ENCODE results near the gene USP36. TPM values are rescaled to one million over a fixed set of nuclear protein-coding genes. Genes with fewer than 3 reads are reported as not detected.

Gene USP36
- total RNA-seq, 2 experiments from 2014 or later, result 79.0 to 92.9 TPM

DNA sequence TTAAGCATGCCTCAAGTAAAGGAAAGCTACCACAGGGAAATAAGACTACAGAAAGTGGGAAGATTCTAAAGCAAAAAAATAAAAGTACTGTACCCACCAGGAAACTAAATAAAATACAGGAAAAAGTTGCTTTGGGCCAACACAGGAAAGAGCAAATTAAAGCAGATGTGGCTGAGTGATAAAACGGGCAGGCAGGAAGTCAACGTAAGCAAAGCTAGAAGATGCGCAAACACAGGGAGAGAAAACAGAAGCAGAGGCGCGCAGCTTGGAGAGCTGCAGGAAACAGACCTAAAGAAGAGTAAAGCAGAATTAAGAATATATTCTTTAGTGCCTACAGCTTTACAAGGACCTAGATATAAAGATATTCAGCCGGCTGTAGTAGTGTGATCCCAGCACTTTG is 21.7 kb downstream of the USP36 start:
- DNase-seq, result peak; percentile 80
- H3K4me3 Mint-ChIP-seq, result peak overlapping the region; percentile 65
- CTCF ChIA-PET, result interaction anchor here (0.5 to 5.1 kb wide), 11 partner anchors 10 to 83 kb away, joined by 3 to 16 read pairs (median 4); no protein-coding TSS in a partner anchor
- peaks cover 66% of the 10 kb centered on the region for H3K4me1 Mint-ChIP-seq
- H3K27me3 Mint-ChIP-seq, result no peaks in the 10 kb centered on the region
- POLR2A ChIA-PET, result interaction anchor here (0.6 to 1.2 kb wide), 2 partner anchors 14 to 69 kb away, joined by 5 to 8 read pairs; no protein-coding TSS in a partner anchor
- no peaks in the 10 kb centered on the region for H3K9me3 Mint-ChIP-seq
- peaks cover 85% of the 10 kb centered on the region for H3K36me3 Mint-ChIP-seq (ENCODE audit: low read depth)
- peak overlapping the region; percentile 91 for H3K27ac Mint-ChIP-seq

DNA sequence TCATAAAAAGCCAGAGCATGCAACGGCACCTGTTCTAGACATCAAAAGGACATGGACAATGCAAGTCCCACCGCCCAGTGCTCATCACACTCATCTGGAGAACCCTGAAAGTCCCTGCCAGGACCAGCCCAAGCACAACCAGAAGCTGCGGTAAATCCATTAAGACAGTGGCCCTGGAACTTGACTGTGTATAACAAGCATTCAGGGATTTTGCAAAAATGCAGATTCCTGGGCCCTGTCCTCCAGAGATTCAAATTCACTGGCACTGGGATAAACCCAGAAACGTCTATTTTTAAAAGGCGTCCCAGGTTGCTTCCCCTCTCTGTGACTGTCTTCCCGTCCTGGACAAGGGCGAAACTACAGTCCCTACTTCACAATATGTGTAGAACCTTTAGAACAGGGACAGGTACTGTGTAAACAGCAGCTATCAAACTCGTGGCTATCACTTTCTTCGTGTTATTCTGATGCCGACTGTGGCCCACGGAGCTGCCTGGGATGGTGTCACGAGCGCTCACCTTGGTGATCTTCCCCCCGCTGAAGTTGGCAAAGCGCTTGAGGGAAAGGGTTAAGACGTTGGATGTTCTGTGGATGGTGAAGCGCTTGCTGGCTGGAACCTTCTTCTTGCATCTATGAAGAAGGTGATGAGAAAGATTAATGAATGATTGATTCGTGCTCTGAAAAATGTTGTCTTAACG is 22.3 kb downstream of the USP36 start:
- no peaks in the 10 kb centered on the region for H3K9me3 Mint-ChIP-seq
- H3K27ac Mint-ChIP-seq, result peak overlapping the region; percentile 91
- POLR2A ChIA-PET, result no interaction called here
- CTCF ChIA-PET, result interaction anchor here (0.9 to 5.1 kb wide), 6 partner anchors 11 to 33 kb away, joined by 3 to 16 read pairs (median 4); no protein-coding TSS in a partner anchor
- DNase-seq, result no peak
- peaks cover 82% of the 10 kb centered on the region for H3K36me3 Mint-ChIP-seq (ENCODE audit: low read depth)
- peaks cover 66% of the 10 kb centered on the region for H3K4me1 Mint-ChIP-seq
- H3K4me3 Mint-ChIP-seq, result peak overlapping the region; percentile 65
- H3K27me3 Mint-ChIP-seq, result no peaks in the 10 kb centered on the region

DNA sequence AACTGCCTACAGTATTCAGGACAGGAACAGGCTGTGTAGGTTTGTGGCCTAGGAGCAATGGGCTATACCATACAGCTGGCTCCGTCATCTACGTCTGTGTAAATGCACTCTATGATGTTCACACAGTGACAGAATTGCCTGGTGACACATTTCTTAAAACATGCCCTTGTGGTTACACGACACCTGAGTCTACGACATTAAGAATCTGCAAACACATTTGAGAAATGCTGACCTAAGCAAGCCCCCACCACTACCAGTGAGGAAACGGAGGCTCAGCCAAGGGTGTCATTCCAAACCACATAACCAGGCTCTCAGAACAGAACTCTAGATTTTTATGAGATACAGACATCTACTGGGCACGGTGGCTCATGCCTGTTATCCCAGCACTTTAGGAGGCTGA is 23.5 kb downstream of the USP36 start:
- H3K4me1 Mint-ChIP-seq, result peaks cover 62% of the 10 kb centered on the region
- peaks cover 80% of the 10 kb centered on the region for H3K36me3 Mint-ChIP-seq (ENCODE audit: low read depth)
- CTCF ChIA-PET, result interaction anchor here (5.1 kb wide), 1 partner anchor 9 kb away, joined by 16 read pairs; no protein-coding TSS in a partner anchor
- peak; percentile 79 for DNase-seq
- H3K27me3 Mint-ChIP-seq, result no peaks in the 10 kb centered on the region
- peak overlapping the region; percentile 47 for H3K4me3 Mint-ChIP-seq
- H3K27ac Mint-ChIP-seq, result peak overlapping the region; percentile 91
- POLR2A ChIA-PET, result interaction anchor here (0.6 kb wide), 1 partner anchor 162 kb away, joined by 3 read pairs; no protein-coding TSS in a partner anchor
- H3K9me3 Mint-ChIP-seq, result no peaks in the 10 kb centered on the region

- Mint-ChIP-seq H3K36me3 (ENCODE audit: low read depth) (peaks cover 81% of the 10 kb centered on the region), H3K9me3 (no peaks in the 10 kb centered on the region), H3K4me3 (no peak overlapping the region), H3K27me3 (no peaks in the 10 kb centered on the region), H3K4me1 (peaks cover 55% of the 10 kb centered on the region), H3K27ac (peak overlapping the region; percentile 19)
- ChIA-PET POLR2A (interaction anchor here (0.6 kb wide), 1 partner anchor 96 kb away, joined by 6 read pairs; no protein-coding TSS in a partner anchor), CTCF (no interaction called here)
- DNase-seq, result no peak
These were observed 24.9 kb downstream of the USP36 start for GRCh38 chr17:78815696-78816095.

GRCh38 chr17:78812855-78813254 is 27.8 kb downstream of the USP36 start:
- Mint-ChIP-seq H3K4me1 (peaks cover 33% of the 10 kb centered on the region), H3K36me3 (ENCODE audit: low read depth) (peaks cover 76% of the 10 kb centered on the region), H3K9me3 (no peaks in the 10 kb centered on the region), H3K4me3 (no peak overlapping the region), H3K27me3 (no peaks in the 10 kb centered on the region), H3K27ac (no peak overlapping the region)
- CTCF ChIA-PET, result no interaction called here
- no peak for DNase-seq
- POLR2A ChIA-PET, result no interaction called here

DNA sequence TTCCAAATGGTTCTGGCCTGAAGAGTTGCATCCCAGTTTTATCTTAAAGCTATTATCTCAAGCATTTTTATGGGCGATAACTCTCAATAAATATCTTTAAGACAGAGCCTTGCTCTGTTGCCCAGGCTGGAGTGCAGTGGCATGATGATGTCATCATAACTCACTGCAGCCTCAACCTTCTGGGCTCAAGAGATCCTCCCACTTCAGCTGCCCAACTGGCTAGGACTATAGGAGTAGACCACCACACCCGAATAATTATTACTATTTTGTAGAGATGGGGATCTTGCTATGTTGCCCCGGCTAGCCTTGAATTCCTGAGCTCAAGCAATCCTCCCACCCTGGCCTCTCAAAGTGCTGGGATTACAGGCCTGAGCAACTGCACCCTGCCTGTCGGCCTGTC is 32.5 kb downstream of the USP36 start:
- Mint-ChIP-seq H3K4me3 (no peak overlapping the region), H3K9me3 (no peaks in the 10 kb centered on the region), H3K27me3 (no peaks in the 10 kb centered on the region), H3K4me1 (peaks cover 52% of the 10 kb centered on the region), H3K27ac (peak overlapping the region; percentile 58), H3K36me3 (ENCODE audit: low read depth) (peaks cover 82% of the 10 kb centered on the region)
- DNase-seq, result no peak
- CTCF ChIA-PET, result interaction anchor here (2.3 kb wide), 1 partner anchor 10 kb away, joined by 16 read pairs; no protein-coding TSS in a partner anchor
- POLR2A ChIA-PET, result interaction anchor here (0.6 kb wide), 1 partner anchor 18 kb away, joined by 5 read pairs; no protein-coding TSS in a partner anchor

- Mint-ChIP-seq H3K27me3 (no peaks in the 10 kb centered on the region), H3K4me3 (peak overlapping the region; percentile 28), H3K4me1 (peaks cover 64% of the 10 kb centered on the region), H3K36me3 (ENCODE audit: low read depth) (peaks cover 79% of the 10 kb centered on the region), H3K9me3 (no peaks in the 10 kb centered on the region), H3K27ac (peak overlapping the region; percentile 90)
- peak; percentile 74 for DNase-seq
- ChIA-PET POLR2A (no interaction called here), CTCF (interaction anchor here (1.1 to 2.3 kb wide), 3 partner anchors 12 to 38 kb away, joined by 3 to 16 read pairs (median 5); no protein-coding TSS in a partner anchor)
These were observed 34.2 kb downstream of the USP36 start for GRCh38 chr17:78806451-78806850.

DNA sequence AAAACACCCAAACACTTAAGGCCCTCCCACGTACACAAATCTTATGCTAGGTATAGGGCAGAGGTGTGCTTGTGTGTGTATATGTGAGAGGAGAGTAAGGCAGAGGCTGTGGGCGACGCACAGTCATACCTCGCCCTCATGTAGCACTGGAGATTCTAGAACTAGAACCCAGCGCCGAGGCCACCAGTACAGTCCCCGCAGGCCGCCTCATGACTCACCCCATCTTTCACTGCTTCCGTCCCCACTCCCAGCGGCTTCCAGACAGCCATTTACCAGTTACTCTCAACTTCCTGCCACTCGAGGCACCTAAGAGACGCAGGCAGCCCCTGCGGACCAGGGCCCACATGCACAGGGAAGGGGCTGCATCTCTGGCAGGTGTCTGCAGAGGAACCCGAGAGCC is 35.3 kb downstream of the USP36 start:
- H3K4me1 Mint-ChIP-seq, result peaks cover 69% of the 10 kb centered on the region
- H3K27ac Mint-ChIP-seq, result peak overlapping the region; percentile 90
- no peaks in the 10 kb centered on the region for H3K9me3 Mint-ChIP-seq
- peak; percentile 72 for DNase-seq
- H3K36me3 Mint-ChIP-seq (ENCODE audit: low read depth), result peaks cover 76% of the 10 kb centered on the region
- no peaks in the 10 kb centered on the region for H3K27me3 Mint-ChIP-seq
- peak overlapping the region; percentile 37 for H3K4me3 Mint-ChIP-seq
- ChIA-PET POLR2A (interaction anchor here (0.7 to 1.6 kb wide), 3 partner anchors 14 to 63 kb away, joined by 3 to 8 read pairs (median 4); no protein-coding TSS in a partner anchor), CTCF (interaction anchor here (0.7 to 1.7 kb wide), 3 partner anchors 14 to 16 kb away, joined by 3 to 5 read pairs (median 4); no protein-coding TSS in a partner anchor)

GRCh38 chr17:78804777-78805176 is 35.8 kb downstream of the USP36 start:
- peaks cover 73% of the 10 kb centered on the region for H3K4me1 Mint-ChIP-seq
- H3K9me3 Mint-ChIP-seq, result no peaks in the 10 kb centered on the region
- ChIA-PET POLR2A (interaction anchor here (0.8 to 1.6 kb wide), 2 partner anchors 14 to 18 kb away, joined by 3 to 8 read pairs; no protein-coding TSS in a partner anchor), CTCF (interaction anchor here (0.6 to 1.7 kb wide), 5 partner anchors 14 to 622 kb away, joined by 3 to 5 read pairs (median 4); no protein-coding TSS in a partner anchor)
- H3K4me3 Mint-ChIP-seq, result peak overlapping the region; percentile 31
- peak overlapping the region; percentile 90 for H3K27ac Mint-ChIP-seq
- no peak for DNase-seq
- no peaks in the 10 kb centered on the region for H3K27me3 Mint-ChIP-seq
- H3K36me3 Mint-ChIP-seq (ENCODE audit: low read depth), result peaks cover 76% of the 10 kb centered on the region

DNA sequence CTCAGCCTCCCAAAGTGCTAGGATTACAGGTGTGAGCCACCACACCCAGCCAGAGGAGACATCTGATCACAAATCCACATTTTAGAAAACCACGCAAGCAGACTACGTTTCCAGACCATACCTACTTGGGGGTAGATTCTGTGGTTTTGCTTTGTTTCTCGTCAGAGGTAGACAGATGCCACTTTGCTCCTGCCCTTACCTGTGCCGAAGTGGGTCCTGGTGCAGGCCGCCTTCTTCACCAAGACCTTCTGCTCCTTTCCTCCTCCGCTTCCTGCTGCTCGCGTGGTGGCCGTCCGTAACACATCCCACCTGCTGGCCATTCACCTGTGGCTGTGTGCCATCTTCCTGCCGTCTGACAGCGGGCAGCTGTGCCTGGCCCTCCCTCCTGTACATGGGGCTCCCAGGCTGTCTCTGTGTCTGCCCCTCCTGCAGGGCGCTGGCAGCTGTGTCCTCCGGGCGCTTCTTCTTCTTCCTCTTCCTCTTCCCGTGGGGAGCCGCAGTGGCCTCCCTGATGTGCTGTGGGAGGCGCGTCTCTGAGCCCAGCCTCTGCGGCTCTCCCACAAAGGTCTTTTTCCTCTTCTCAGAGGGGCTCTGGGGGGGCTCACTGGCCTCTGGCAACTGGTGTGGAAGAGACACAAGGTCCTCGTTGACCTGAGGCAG is 37.3 kb downstream of the USP36 start:
- Mint-ChIP-seq H3K4me3 (peak overlapping the region; percentile 72), H3K4me1 (peaks cover 83% of the 10 kb centered on the region), H3K9me3 (no peaks in the 10 kb centered on the region), H3K36me3 (ENCODE audit: low read depth) (peaks cover 81% of the 10 kb centered on the region), H3K27me3 (no peaks in the 10 kb centered on the region), H3K27ac (peak overlapping the region; percentile 80)
- ChIA-PET CTCF (no interaction called here), POLR2A (no interaction called here)
- no peak for DNase-seq

- peaks cover 82% of the 10 kb centered on the region for H3K36me3 Mint-ChIP-seq (ENCODE audit: low read depth)
- POLR2A ChIA-PET, result no interaction called here
- CTCF ChIA-PET, result interaction anchor here (0.8 kb wide), 1 partner anchor 33 kb away, joined by 3 read pairs; no protein-coding TSS in a partner anchor
- DNase-seq, result no peak
- H3K4me1 Mint-ChIP-seq, result peaks cover 80% of the 10 kb centered on the region
- H3K4me3 Mint-ChIP-seq, result peak overlapping the region; percentile 72
- H3K27ac Mint-ChIP-seq, result peak overlapping the region; percentile 80
- no peaks in the 10 kb centered on the region for H3K9me3 Mint-ChIP-seq
- H3K27me3 Mint-ChIP-seq, result no peaks in the 10 kb centered on the region
These were observed 38.2 kb downstream of the USP36 start for GRCh38 chr17:78802459-78802858.

DNA sequence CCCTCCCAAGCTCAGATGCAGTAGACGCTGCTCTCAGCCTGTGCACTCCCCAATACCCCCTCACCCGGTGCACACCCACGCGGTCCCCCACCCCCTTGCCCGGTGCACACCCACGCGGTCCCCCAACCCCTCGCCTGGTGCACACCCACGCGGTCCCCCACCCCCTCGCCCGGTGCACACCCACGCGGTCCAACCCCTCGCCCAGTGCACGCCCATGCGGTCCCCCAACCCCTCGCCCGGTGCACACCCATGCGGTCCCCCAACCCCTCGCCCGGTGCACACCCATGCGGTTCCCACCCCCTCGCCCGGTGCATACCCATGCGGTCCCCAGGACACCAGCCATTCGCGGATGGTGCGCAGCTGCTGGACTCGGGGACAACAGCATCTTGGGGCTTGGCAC is 38.6 kb downstream of the USP36 start:
- no peak overlapping the region for H3K4me3 Mint-ChIP-seq
- ChIA-PET POLR2A (no interaction called here), CTCF (interaction anchor here (0.6 to 1.9 kb wide), 3 partner anchors 13 to 33 kb away, joined by 3 to 7 read pairs (median 5); no protein-coding TSS in a partner anchor)
- peak overlapping the region; percentile 55 for H3K27ac Mint-ChIP-seq
- DNase-seq, result no peak
- H3K9me3 Mint-ChIP-seq, result no peaks in the 10 kb centered on the region
- no peaks in the 10 kb centered on the region for H3K27me3 Mint-ChIP-seq
- peaks cover 80% of the 10 kb centered on the region for H3K36me3 Mint-ChIP-seq (ENCODE audit: low read depth)
- peaks cover 76% of the 10 kb centered on the region for H3K4me1 Mint-ChIP-seq
